GM18505 (cell line): ENCODE measurements around the gene SETD6.

Experiments
- ATAC-seq: cut with Tn5 transposase; IDR thresholded peaks from one replicate; pipeline ENCODE4 v1.9.1; 2021; ENCODE audit not compliant: unreplicated experiment
- POLR2A ChIP-seq: IDR thresholded peaks from 4 replicates; pipeline ENCODE4 v1.6.1; 2011; ENCODE audit warnings: borderline replicate concordance; ENCODE audit not compliant: insufficient read depth, insufficient read length; ENCODE audit errors: extremely low read depth

Gene SETD6, protein sequence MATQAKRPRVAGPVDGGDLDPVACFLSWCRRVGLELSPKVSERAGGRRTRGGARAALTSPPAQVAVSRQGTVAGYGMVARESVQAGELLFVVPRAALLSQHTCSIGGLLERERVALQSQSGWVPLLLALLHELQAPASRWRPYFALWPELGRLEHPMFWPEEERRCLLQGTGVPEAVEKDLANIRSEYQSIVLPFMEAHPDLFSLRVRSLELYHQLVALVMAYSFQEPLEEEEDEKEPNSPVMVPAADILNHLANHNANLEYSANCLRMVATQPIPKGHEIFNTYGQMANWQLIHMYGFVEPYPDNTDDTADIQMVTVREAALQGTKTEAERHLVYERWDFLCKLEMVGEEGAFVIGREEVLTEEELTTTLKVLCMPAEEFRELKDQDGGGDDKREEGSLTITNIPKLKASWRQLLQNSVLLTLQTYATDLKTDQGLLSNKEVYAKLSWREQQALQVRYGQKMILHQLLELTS

DNA sequence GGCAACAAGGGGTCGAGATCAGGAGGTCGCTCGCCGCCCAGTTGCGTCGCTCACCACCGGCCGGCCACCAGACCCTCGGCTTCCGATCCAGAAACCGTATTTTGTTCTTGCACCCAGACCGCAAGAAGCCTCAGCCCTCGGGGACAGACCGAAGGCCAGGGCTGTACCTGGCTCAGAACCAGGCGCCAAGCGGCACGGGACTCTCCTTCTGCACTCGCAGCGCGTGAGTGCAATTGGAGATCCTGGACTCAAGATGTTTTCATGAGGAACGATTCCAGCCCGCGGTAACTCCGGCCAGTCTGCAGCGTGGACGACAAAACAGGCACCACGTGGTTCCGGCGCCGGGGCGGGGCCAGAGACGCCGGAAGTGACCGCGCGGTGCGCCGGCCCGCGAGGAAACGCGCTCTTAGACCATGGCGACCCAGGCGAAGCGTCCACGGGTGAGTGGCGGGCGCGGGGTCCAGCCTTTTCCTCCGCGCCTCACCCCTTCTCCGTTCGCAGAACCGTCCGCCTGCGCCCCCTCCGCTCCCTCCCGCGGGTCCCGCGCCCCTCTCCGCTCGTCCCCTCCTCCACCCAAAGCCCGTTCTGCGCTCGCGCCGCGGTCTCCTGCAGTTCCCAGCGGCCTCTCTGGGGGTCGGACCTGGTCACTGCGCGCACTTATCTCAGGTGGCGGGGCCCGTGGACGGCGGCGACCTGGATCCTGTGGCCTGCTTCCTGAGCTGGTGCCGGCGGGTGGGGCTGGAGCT is at the start of gene SETD6:
SETD6 (plus strand) TSS at position 393 of the 746 bp plus-strand sequence; CDS start at position 414, 21 bp downstream.
- ATAC-seq, result peak; percentile 73
- peak; percentile 70 for TF ChIP-seq POLR2A

DNA sequence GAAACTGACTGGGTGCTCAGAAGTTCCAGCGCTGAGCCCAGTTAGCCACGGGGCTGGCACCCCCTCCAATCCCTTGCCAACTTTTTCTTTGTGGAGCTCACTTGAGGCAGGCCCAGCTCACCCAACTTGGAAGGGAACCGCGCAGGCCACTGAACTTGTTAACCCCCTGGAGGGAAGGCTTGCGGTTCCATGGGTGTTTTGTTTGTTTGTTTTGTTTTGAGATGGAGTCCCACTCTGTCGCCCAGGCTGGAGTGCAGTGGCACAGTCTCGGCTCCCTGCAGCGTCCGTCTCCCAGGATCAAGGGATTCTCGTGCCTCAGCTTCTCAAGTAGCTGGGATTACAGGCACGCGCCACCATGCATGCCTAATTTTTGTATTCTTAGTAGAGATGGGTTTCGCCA is 49.5 kb upstream of the SETD6 start:
- no peak for TF ChIP-seq POLR2A
- no peak for ATAC-seq

DNA sequence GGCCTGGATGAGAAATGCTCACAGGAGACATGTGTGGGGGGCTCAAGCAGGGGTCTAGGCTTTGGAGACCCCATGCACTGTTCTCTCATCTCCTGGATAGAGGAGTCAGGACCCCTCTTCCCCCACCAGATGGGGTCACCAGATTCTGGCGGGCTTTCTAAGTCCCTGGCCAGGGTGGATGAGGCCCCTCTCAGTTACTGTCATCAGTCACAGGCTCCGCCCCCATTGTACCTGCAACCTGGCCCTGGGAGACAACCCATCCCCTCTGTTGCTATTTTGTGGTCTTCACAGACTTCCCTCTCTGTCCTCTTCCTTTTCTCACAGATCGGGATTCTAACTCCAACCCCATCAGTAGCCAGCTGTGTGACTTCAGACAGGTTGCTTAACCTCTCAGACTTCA is 48.9 kb upstream of the SETD6 start:
- ATAC-seq, result no peak
- TF ChIP-seq POLR2A, result no peak

DNA sequence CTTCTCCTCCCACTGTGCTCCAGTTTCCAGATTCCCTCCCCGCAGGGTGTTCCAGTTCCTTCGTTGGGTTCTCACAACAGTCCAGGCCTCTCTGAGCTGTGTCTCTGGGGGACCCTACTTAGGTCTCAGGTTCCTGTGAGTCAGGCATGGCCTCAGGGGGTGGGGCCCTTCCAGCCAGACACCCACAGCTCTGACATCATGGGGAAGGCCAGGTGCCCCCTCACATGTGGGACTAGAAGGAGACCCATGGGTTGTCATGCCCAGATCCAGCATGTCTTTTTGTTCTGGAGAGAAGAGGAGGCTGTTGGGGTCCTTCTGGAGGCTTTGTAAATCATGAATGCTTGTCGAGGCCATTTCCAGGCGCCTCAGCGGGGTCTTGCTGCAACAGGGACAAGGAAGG is 47.4 kb upstream of the SETD6 start:
- TF ChIP-seq POLR2A, result no peak
- ATAC-seq, result no peak

DNA sequence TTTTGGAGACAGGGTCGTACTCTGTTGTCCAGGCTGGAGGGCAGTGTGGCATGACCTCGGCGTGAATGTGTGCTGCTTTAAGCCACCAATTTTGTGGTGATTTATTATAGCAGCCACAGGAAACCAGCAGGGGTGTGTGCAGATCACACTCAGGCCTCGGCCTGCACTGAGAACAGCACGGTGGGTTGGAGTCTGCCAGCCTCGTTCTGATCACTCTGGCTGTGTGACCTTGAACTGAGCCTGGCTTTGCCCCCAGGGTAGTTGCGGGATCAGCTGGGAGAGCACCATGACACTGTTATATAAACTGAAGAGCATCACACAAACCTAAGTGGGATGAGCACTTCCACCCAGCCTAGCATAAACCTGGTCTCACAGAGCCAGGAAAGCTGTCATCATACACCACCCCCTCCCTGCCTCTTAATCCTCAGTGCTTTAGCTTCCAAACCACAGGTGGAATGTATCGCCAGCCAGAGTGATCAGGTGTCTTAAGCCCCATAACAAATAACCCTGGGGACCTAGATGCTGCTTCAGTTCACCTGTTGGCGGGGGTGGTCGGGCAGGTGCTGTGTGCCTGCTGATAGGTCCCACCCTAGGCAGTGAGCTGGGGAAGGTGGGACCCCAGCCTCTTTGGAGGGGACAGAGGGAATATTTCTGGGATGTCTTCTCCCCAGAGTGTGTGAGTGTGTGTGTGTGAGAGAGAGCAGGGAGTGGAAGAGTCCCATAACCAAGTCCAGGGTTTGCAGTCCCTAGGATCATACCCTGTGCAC is 43.9 kb upstream of the SETD6 start:
- no peak for ATAC-seq
- TF ChIP-seq POLR2A, result no peak

DNA sequence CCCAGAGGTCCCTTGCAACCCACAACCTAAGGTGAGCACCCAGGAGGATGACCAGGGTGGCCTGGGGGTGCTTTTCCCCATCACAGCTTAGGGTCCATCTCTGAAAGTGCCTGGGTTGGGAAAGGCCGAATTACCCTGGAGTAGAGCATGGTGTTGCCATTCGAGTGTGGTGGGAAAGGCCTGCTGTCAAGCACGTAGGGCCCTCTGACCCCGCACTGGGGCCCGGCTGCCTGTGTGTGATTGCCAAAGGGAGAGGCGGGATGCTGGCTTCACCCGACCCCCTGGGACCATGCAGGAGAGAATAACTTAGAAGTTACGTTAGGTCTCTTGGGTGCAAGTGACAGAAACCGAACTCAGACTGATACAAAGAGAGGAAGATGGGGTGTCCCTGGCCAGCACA is 43.1 kb upstream of the SETD6 start:
- no peak for TF ChIP-seq POLR2A
- ATAC-seq, result no peak

DNA sequence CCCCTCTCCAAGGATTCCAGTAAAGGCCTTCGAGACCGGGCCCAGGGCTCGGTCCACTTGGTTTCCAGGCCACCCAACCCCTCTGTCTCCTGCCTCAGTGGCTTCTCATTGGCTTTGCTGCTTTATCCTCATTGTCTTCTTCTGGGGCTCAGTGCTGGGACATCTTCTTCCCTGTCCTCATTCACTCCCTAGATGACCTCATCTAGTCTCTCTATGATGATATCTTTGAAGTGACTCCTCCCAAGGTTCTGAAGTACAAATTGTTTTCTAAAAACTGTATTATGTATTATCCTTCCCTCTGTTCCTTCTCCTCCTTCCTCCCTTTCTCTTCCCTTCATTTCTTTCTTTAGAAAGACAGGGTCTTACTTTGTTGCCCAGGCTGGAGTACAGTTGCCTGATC is 42.5 kb upstream of the SETD6 start:
- no peak for ATAC-seq
- TF ChIP-seq POLR2A, result no peak

DNA sequence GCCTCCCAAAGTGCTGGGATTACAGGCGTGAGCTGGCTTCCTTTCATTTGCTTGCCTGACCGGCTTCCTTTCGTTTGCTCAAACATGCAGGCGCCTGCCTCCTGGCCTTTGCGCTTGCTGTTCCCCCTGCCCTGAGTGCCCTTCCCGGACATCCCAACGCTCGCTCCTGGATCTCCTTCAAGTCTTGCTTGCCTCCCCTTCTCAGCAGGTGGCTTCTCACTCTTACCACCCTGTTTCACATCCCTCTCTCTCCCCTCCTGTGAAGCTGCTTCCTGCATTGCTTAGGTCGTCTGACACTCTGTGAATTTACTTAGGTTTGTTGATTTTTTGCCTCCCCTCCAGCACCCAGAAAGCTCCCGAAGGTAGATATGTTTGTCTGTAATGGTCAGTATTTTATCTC is 41.0 kb upstream of the SETD6 start:
- no peak for TF ChIP-seq POLR2A
- no peak for ATAC-seq

DNA sequence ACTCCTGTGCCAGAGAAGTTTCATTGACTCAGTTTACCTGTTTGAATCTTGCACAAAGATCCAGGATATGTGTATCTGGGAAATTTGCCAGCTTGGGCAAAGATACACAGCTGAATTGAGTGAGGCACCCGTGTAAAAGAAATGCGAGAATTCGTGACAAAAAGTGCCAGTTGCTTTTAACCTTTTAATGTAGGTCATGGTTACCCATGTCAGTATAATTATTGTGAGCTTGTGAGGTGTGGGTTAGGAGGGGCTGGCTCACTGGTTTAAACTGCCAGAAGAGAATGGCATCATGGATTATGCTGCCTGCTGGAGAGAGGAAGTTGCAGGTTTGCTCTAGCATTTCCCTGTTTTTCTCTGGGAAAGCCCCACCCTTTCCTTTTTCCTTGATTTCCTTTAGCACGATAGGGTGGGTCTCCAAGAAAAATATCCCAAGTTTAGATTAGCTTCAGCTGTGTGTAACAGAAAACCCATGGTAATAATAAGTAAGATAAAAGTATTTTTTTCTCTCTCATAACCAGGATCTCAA is 40.2 kb upstream of the SETD6 start:
- no peak for TF ChIP-seq POLR2A
- no peak for ATAC-seq

DNA sequence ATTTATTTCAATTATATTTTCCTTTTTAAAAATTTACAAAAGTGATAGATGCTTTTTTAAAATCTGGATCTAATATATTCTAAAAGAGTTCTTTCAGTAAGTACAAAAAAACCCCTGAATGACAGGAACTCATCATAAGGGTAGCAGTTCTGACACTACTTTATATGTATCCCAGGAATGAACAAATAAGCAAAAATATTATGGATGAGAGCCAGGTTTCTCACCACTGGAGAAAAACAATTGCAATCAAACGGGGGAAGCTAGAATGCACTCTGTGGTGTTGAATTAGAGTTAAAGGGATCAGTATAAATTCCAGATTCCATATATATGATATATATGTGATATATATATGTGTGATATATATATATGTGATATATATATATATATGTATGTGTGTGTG is 38.5 kb upstream of the SETD6 start:
- no peak for TF ChIP-seq POLR2A

DNA sequence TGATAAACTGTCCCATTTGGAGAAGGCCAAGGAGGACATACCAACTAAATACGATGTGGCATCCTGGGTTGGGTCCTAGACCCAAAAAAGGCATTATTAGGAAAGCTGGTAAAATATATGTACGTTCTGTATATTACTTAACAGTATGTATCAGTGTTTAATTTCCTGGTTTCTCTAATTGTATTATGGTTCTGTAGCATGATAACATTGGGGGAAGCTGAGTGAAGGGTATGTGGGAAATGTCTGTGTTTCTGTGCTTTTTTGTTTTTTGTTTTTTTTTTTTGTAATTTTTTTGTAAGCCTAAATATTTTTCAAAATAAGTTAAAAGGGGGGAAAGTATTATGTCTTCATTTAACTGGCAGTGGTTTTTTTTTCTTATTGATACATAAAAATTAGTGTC is 36.9 kb upstream of the SETD6 start:
- TF ChIP-seq POLR2A, result no peak
- ATAC-seq, result no peak

More for the DNA sequence above, 38.5 kb upstream of the SETD6 start:
- no peak for ATAC-seq

DNA sequence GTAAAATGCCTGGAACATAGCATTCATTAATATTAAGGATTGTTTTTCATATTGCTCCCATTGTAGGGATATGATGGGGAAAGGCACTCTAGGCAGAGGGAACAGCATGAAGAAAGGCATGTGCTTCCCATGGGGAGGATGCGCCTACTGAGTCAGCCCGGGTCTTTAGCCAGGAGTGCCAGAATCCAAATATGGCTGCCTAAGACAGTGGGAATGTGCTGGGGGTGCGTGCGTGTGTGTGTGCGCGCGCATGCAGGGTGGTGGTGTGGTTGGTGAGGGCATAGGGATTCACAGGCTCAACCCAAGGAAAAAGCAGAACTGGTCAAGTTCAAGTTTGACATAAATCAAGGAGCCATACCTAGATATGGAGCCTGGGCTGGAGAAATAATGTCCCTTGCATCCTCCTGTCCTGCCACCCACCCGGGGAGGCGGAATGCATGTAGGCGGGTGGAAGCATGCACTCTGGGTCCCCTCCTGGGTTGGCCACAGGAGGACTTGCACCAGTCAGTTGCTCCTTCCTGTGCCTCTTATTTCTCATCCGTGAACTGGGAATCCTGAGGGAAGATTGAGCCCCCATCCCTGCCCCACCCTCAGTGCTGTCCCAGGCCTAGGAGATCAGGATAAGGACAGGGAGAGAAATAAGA is 34.0 kb upstream of the SETD6 start:
- no peak for TF ChIP-seq POLR2A
- no peak for ATAC-seq
